Neuronal stem cell (in vitro differentiated cells): ENCODE results near the gene LRP1B.

ENCODE experiments used
- DNase-seq: peaks from one replicate; pipeline ENCODE4 v3.0.0-alpha.2; 2013; ENCODE audit warnings: low spot score
- H2AFZ ChIP-seq: one replicate; pipeline ENCODE4 v1.6.1; 2013; ENCODE audit warnings: mild to moderate bottlenecking, low read length, inconsistent platforms
- H2AK5ac ChIP-seq: 2 replicates; pipeline ENCODE4 v1.6.1; 2013; ENCODE audit warnings: low read depth, mild to moderate bottlenecking, inconsistent platforms, low read length, moderate library complexity, mixed read lengths
- H2BK120ac ChIP-seq: 2 replicates; pipeline ENCODE4 v1.6.1; 2013; ENCODE audit warnings: low read depth, mild to moderate bottlenecking, inconsistent platforms, low read length, moderate library complexity, mixed read lengths
- H2BK12ac ChIP-seq: one replicate; pipeline ENCODE4 v1.6.1; 2013; ENCODE audit warnings: low read length, inconsistent platforms
- H2BK15ac ChIP-seq: 2 replicates; pipeline ENCODE4 v1.6.1; 2013; ENCODE audit warnings: mild to moderate bottlenecking, low read length, inconsistent platforms, mixed read lengths
- H2BK5ac ChIP-seq: one replicate; pipeline ENCODE4 v1.6.1; 2013; ENCODE audit warnings: inconsistent platforms, mild to moderate bottlenecking, low read length, moderate library complexity
- H3K14ac ChIP-seq: one replicate; pipeline ENCODE4 v1.6.1; 2013; ENCODE audit warnings: low read length, inconsistent platforms
- H3K18ac ChIP-seq: 2 replicates; pipeline ENCODE4 v1.6.1; 2013; ENCODE audit warnings: low read length, inconsistent platforms
- H3K23ac ChIP-seq: 2 replicates; pipeline ENCODE4 v1.6.1; 2013; ENCODE audit warnings: low read depth, mild to moderate bottlenecking, mixed read lengths, low read length, inconsistent platforms; ENCODE audit not compliant: poor library complexity
- H3K27ac ChIP-seq: replicated peaks from 3 replicates; pipeline ENCODE4 v1.5.1; 2013; ENCODE audit warnings: low read length, inconsistent platforms
- H3K27me3 ChIP-seq, 3 experiments: 2 replicates each; pipeline ENCODE4 v1.6.1; 2013; ENCODE audit warnings: low read length in 3 of 3, mild to moderate bottlenecking in 2 of 3, inconsistent platforms in 1 of 3, low read depth in 1 of 3, mixed read lengths in 1 of 3, moderate library complexity in 1 of 3; ENCODE audit not compliant: control insufficient read depth in 3 of 3, insufficient read depth in 3 of 3
- H3K36me3 ChIP-seq, 2 donors: replicated peaks in 1 of 2; 2 replicates each; pipeline ENCODE4 v1.6.1; 2013; ENCODE audit warnings: low read length in 2 of 2; ENCODE audit not compliant: control insufficient read depth in 2 of 2, insufficient read depth in 2 of 2
- H3K4ac ChIP-seq: 2 replicates; pipeline ENCODE4 v1.6.1; 2013; ENCODE audit warnings: inconsistent platforms, mild to moderate bottlenecking, low read length, moderate library complexity
- H3K4me1 ChIP-seq, 2 donors: 1 replicate in 1 of 2; 2 replicates in 1 of 2; pipeline ENCODE4 v1.6.1; 2013; ENCODE audit warnings: low read length in 2 of 2, low read depth in 1 of 2; ENCODE audit not compliant: control insufficient read depth in 2 of 2, insufficient read depth in 1 of 2
- H3K4me2 ChIP-seq: one replicate; pipeline ENCODE4 v1.6.1; 2013; ENCODE audit warnings: mild to moderate bottlenecking, low read length, inconsistent platforms; ENCODE audit not compliant: insufficient read depth, poor library complexity, severe bottlenecking
- H3K4me3 ChIP-seq, 2 donors: 2 replicates each; pipeline ENCODE4 v1.5.1; 2013; ENCODE audit warnings: low read length in 2 of 2, mild to moderate bottlenecking in 2 of 2, inconsistent platforms in 1 of 2, moderate library complexity in 1 of 2
- H3K79me1 ChIP-seq: one replicate; pipeline ENCODE4 v1.6.1; 2013; ENCODE audit warnings: low read depth, mild to moderate bottlenecking, inconsistent platforms, low read length, moderate library complexity
- H3K9ac ChIP-seq: one replicate; pipeline ENCODE4 v1.6.1; 2013; ENCODE audit warnings: mild to moderate bottlenecking, low read depth, low read length, inconsistent platforms; ENCODE audit not compliant: poor library complexity
- H3K9me3 ChIP-seq, 2 donors: replicated peaks in 1 of 2; 2 replicates each; pipeline versions ENCODE3 to v1.6.1; 2013; ENCODE audit warnings: low read length in 2 of 2, mild to moderate bottlenecking in 2 of 2, inconsistent platforms in 1 of 2, low read depth in 1 of 2, mixed read lengths in 1 of 2, moderate library complexity in 1 of 2; ENCODE audit not compliant: control insufficient read depth in 2 of 2, insufficient read depth in 1 of 2
- H4K8ac ChIP-seq: one replicate; pipeline ENCODE4 v1.6.1; 2013; ENCODE audit warnings: low read depth, mild to moderate bottlenecking, inconsistent platforms, low read length, moderate library complexity
- H4K91ac ChIP-seq: one replicate; pipeline ENCODE4 v1.6.1; 2013; ENCODE audit warnings: low read length, low read depth, mild to moderate bottlenecking, inconsistent platforms; ENCODE audit not compliant: poor library complexity
- WGBS, 2 donors: extraction: QIAGEN DNeasy Blood & Tissue Kit; methylation state at CpG; one replicate each; pipeline ENCODE4 v1.1.7; 2013; ENCODE audit warnings: missing lambda C conversion rate in 2 of 2, mixed read lengths in 1 of 2; ENCODE audit not compliant: insufficient read length in 2 of 2, insufficient replicate concordance in 1 of 2; ENCODE audit errors: extremely low coverage in 2 of 2; 5-methylcytosine and 5-hydroxymethylcytosine counted together

Gene LRP1B

GRCh38 chr2:140410695-140411094 lies 1720.1 kb downstream of the LRP1B start:
- Histone ChIP-seq H2BK12ac (no peak overlapping the region), H3K18ac (no peak overlapping the region), H3K9ac (no peak overlapping the region), H3K23ac (no peak overlapping the region), H3K4me3 (no peak overlapping the region), H3K14ac (no peak overlapping the region), H2BK120ac (no peak overlapping the region), H3K36me3 (no peaks in the 10 kb centered on the region), H2BK5ac (no peak overlapping the region), H3K4ac (no peak overlapping the region), H3K27me3 (no peaks in the 10 kb centered on the region), H2AK5ac (no peak overlapping the region), H2AFZ (no peak overlapping the region), H3K27ac (no peak overlapping the region), H3K4me2 (no peak overlapping the region), H4K8ac (no peak overlapping the region), H3K9me3 (no peaks in the 10 kb centered on the region), H3K4me1 (no peaks in the 10 kb centered on the region), H4K91ac (no peak overlapping the region), H3K79me1 (no peaks in the 10 kb centered on the region), H2BK15ac (no peak overlapping the region)
- no peak for DNase-seq
- no CpG with 5 or more reads among the region's 2 CpGs for WGBS, 2 donors

DNA sequence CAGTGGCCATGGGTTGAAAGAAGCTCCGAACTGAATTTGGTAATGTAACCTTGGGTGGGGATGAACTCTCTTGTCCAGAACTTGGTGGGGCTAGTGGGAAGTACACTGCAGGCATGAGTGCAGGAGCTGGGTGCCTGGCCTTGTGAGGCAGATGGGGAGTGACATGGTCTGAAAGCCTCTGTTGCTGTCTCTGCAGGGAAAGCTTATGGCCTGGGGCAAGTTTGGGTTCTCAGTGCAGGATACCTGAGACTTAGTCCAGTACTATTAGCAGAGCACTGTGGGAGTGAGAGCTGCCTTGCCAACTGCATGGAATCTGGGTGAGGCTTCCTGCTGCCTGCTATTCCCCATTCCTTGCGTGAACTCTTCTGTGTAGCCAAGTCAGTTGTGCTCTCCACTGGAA lies 1729.8 kb downstream of the LRP1B start:
- Histone ChIP-seq H3K79me1 (no peaks in the 10 kb centered on the region), H3K14ac (no peak overlapping the region), H4K91ac (no peak overlapping the region), H3K9me3 (no peaks in the 10 kb centered on the region), H2AK5ac (no peak overlapping the region), H2BK5ac (no peak overlapping the region), H3K23ac (no peak overlapping the region), H2BK15ac (no peak overlapping the region), H4K8ac (no peak overlapping the region), H3K36me3 (no peaks in the 10 kb centered on the region), H3K27ac (no peak overlapping the region), H3K27me3 (no peaks in the 10 kb centered on the region), H3K4me3 (no peak overlapping the region), H2BK12ac (no peak overlapping the region), H3K9ac (no peak overlapping the region), H3K4me1 (no peaks in the 10 kb centered on the region), H3K18ac (no peak overlapping the region), H3K4me2 (no peak overlapping the region), H2BK120ac (no peak overlapping the region), H2AFZ (no peak overlapping the region), H3K4ac (no peak overlapping the region)
- DNase-seq: no peak
- WGBS, 2 donors: no CpG with 5 or more reads among the region's 2 CpGs

DNA sequence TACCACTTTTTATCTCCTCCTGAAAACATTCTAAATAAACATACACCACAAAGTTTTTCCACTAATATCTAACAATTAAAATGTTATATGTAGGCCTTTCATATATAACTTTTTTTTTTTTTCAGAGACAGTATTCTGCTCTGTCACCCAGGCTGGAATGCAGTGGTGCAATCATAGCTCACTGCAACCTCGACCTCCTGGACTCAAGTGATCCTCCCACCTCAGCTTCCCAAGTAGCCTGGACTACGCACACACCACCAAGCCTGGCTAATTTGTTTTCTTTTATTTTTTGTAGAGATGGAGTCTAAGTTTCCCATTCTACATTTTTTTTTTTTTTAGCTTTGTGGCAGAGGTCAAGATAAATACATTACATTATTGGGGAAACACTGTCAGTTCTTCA lies 1738.0 kb downstream of the LRP1B start:
- H3K27me3 ChIP-seq: no peaks in the 10 kb centered on the region
- no peak overlapping the region for H4K8ac ChIP-seq
- H3K9me3 ChIP-seq: no peaks in the 10 kb centered on the region
- no peak overlapping the region for H3K4me2 ChIP-seq
- H2BK120ac ChIP-seq: no peak overlapping the region
- no peak overlapping the region for H3K18ac ChIP-seq
- H3K23ac ChIP-seq: no peak overlapping the region
- no peak overlapping the region for H2BK12ac ChIP-seq
- H3K27ac ChIP-seq: no peak overlapping the region
- DNase-seq: no peak
- no CpG with 5 or more reads among the region's 2 CpGs for WGBS, 2 donors
- no peak overlapping the region for H2BK5ac ChIP-seq
- no peak overlapping the region for H2AK5ac ChIP-seq
- H3K14ac ChIP-seq: no peak overlapping the region
- H3K4ac ChIP-seq: no peak overlapping the region
- H3K4me1 ChIP-seq: no peaks in the 10 kb centered on the region
- no peak overlapping the region for H2BK15ac ChIP-seq
- no peak overlapping the region for H3K4me3 ChIP-seq
- H3K79me1 ChIP-seq: no peaks in the 10 kb centered on the region
- no peak overlapping the region for H3K9ac ChIP-seq
- no peaks in the 10 kb centered on the region for H3K36me3 ChIP-seq
- H4K91ac ChIP-seq: no peak overlapping the region
- no peak overlapping the region for H2AFZ ChIP-seq

GRCh38 chr2:140384946-140385345 lies 1745.9 kb downstream of the LRP1B start:
- no peak overlapping the region for H3K9ac ChIP-seq
- no peaks in the 10 kb centered on the region for H3K9me3 ChIP-seq
- H3K4me1 ChIP-seq: no peaks in the 10 kb centered on the region
- H2BK5ac ChIP-seq: no peak overlapping the region
- H2BK12ac ChIP-seq: no peak overlapping the region
- H3K27me3 ChIP-seq: no peaks in the 10 kb centered on the region
- H2AK5ac ChIP-seq: no peak overlapping the region
- H3K4ac ChIP-seq: no peak overlapping the region
- no peak overlapping the region for H4K91ac ChIP-seq
- H3K4me3 ChIP-seq: no peak overlapping the region
- H3K23ac ChIP-seq: no peak overlapping the region
- H3K36me3 ChIP-seq: no peaks in the 10 kb centered on the region
- no peak overlapping the region for H3K27ac ChIP-seq
- no peak overlapping the region for H3K4me2 ChIP-seq
- H2BK15ac ChIP-seq: no peak overlapping the region
- DNase-seq: no peak
- H3K79me1 ChIP-seq: no peaks in the 10 kb centered on the region
- no peak overlapping the region for H2BK120ac ChIP-seq
- no peak overlapping the region for H3K14ac ChIP-seq
- WGBS, 2 donors: no CpG with 5 or more reads among the region's 6 CpGs
- no peak overlapping the region for H3K18ac ChIP-seq
- H2AFZ ChIP-seq: no peak overlapping the region
- no peak overlapping the region for H4K8ac ChIP-seq
